Prostate gland (tissue), 2 donors: ENCODE data around the gene RLN3. TPM values are rescaled to one million over a fixed set of nuclear protein-coding genes. Genes with fewer than 3 reads are reported as not detected.

Experiments
- DNase-seq: peaks from one replicate; pipeline ENCODE4 v3.0.0-alpha.2; 2019; ENCODE audit warnings: low spot score
- H3K27ac ChIP-seq, 2 donors: fragments of 200-600 bp; sonication (generic); 2 replicates each; pipeline ENCODE4 v1.5.1; 2017 to 2019
- H3K27me3 ChIP-seq: fragments of 200-600 bp; sonication (generic); replicated peaks from 2 replicates; pipeline ENCODE4 v1.5.1; 2019; ENCODE audit not compliant: insufficient read depth
- H3K36me3 ChIP-seq, 2 donors: fragments of 200-600 bp; sonication (generic); 1 replicate in 1 of 2; 2 replicates in 1 of 2; pipeline versions ENCODE4 v1.5.1 to v1.8.1; 2017 to 2019
- H3K4me1 ChIP-seq: fragments of 200-600 bp; sonication (generic); replicated peaks from 2 replicates; pipeline ENCODE4 v1.5.1; 2019
- H3K4me3 ChIP-seq, 2 donors: fragments of 200-600 bp; sonication (generic); 2 replicates each; pipeline ENCODE4 v1.5.1; 2017 to 2019
- H3K9me3 ChIP-seq: fragments of 200-600 bp; sonication (generic); 2 replicates; pipeline ENCODE4 v1.5.1; 2017
- CTCF ChIP-seq, 4 experiments: fragments of 200-600 bp in 2 of 4; fragments of 450-650 bp in 2 of 4; sonication (generic) in 2 of 4; IDR thresholded peaks; 1 replicate in 3 of 4; 2 replicates in 1 of 4; pipeline ENCODE4 v1.5.1; 2016 to 2019; ENCODE audit warnings: antibody characterized with exemption in 4 of 4, mild to moderate bottlenecking in 2 of 4, moderate library complexity in 2 of 4
- POLR2A ChIP-seq: fragments of 450-650 bp; IDR thresholded peaks from one replicate; pipeline ENCODE4 v1.6.1; 2016; ENCODE audit warnings: antibody characterized with exemption, mild to moderate bottlenecking
- POLR2AphosphoS5 ChIP-seq: sonication (generic); formaldehyde crosslinking; IDR thresholded peaks from one replicate; pipeline ENCODE4 v1.6.1; 2017; ENCODE audit warnings: antibody characterized with exemption
- WGBS: methylation state at CpG from one replicate; pipeline ENCODE4 v1.1.5; 2018; 5-methylcytosine and 5-hydroxymethylcytosine counted together
- intact Hi-C: fragments of 100-400 bp; cut with DNase I; formaldehyde crosslinking; loops from one replicate; pipeline ENCODE4 v1.14.2; 2022
- total RNA-seq, 2 donors: library from RNA; depleted of rRNA; stranded (reverse); fragments of >200 nt; gene quantifications; one replicate each; pipeline ENCODE4 v1.1.0, GENCODE V29; 2016

Gene RLN3
- total RNA-seq, 2 donors from 2014 or later = not detected

GRCh38 chr19:13997631-13997962 is 30.4 kb upstream of the RLN3 start:
- TF ChIP-seq POLR2AphosphoS5 = no peak
- TF ChIP-seq CTCF (IDR thresholded peaks at IDR 0.05) = no peak
- no peak for TF ChIP-seq POLR2A
- 93% methylated on average over 6 of the region's 6 CpGs for WGBS
- Histone ChIP-seq H3K4me1 (no peaks in the 10 kb centered on the region), H3K27ac (no peak overlapping the region), H3K36me3 (no peaks in the 10 kb centered on the region), H3K4me3 (no peak overlapping the region), H3K27me3 (no peaks in the 10 kb centered on the region), H3K9me3 (no peaks in the 10 kb centered on the region)
- intact Hi-C loops = no loop called here
- no peak for DNase-seq

GRCh38 chr19:13998426-13998825 is 29.5 kb upstream of the RLN3 start:
- Histone ChIP-seq H3K36me3 (no peaks in the 10 kb centered on the region), H3K27me3 (no peaks in the 10 kb centered on the region), H3K4me3 (no peak overlapping the region), H3K4me1 (no peaks in the 10 kb centered on the region), H3K9me3 (no peaks in the 10 kb centered on the region), H3K27ac (no peak overlapping the region)
- no peak for DNase-seq
- intact Hi-C loops = no loop called here
- TF ChIP-seq POLR2A = no peak
- TF ChIP-seq POLR2AphosphoS5 = no peak
- no peak for TF ChIP-seq CTCF (IDR thresholded peaks at IDR 0.05)
- WGBS = 100% methylated on average over 1 of the region's 1 CpG

GRCh38 chr19:13999085-13999484 is 28.9 kb upstream of the RLN3 start:
- no peaks in the 10 kb centered on the region for H3K4me1 ChIP-seq
- no peak overlapping the region for H3K4me3 ChIP-seq
- DNase-seq = no peak
- 96% methylated on average over 3 of the region's 3 CpGs for whole genome bisulfite sequencing
- H3K9me3 ChIP-seq = no peaks in the 10 kb centered on the region
- H3K36me3 ChIP-seq = no peaks in the 10 kb centered on the region
- intact Hi-C loops = no loop called here
- TF ChIP-seq POLR2AphosphoS5 (no peak), POLR2A (no peak), CTCF (IDR thresholded peaks at IDR 0.05) (no peak)
- H3K27me3 ChIP-seq = no peaks in the 10 kb centered on the region
- H3K27ac ChIP-seq = no peak overlapping the region

GRCh38 chr19:14000691-14001375 is 27.1 kb upstream of the RLN3 start:
- Histone ChIP-seq H3K36me3 (no peaks in the 10 kb centered on the region), H3K4me1 (no peaks in the 10 kb centered on the region), H3K9me3 (no peaks in the 10 kb centered on the region), H3K27ac (peak overlapping the region in 1 of 2 donors; percentile 54), H3K27me3 (no peaks in the 10 kb centered on the region), H3K4me3 (no peak overlapping the region)
- no peak for DNase-seq
- intact Hi-C loops = no loop called here
- no peak for TF ChIP-seq CTCF (IDR thresholded peaks at IDR 0.05)
- TF ChIP-seq POLR2A = no peak
- no peak for TF ChIP-seq POLR2AphosphoS5
- WGBS = 64% methylated on average over 13 of the region's 13 CpGs

- Histone ChIP-seq H3K27me3 (no peaks in the 10 kb centered on the region), H3K4me1 (no peaks in the 10 kb centered on the region), H3K36me3 (no peaks in the 10 kb centered on the region), H3K27ac (peak overlapping the region; percentile 59 to 99), H3K9me3 (no peaks in the 10 kb centered on the region), H3K4me3 (no peak overlapping the region)
- TF ChIP-seq POLR2AphosphoS5 (no peak), CTCF (IDR thresholded peaks at IDR 0.05) (no peak), POLR2A (no peak)
- DNase-seq = no peak
- intact Hi-C loops = no loop called here
- 49% methylated on average over 13 of the region's 13 CpGs for WGBS
Measured at GRCh38 chr19:14002571-14003250, 25.2 kb upstream of the RLN3 start.
